GM19035 (cell line): ENCODE results near the gene CSN2.

ENCODE experiments used
- ATAC-seq: cut with Tn5 transposase; IDR thresholded peaks from one replicate; pipeline ENCODE4 v1.9.1; 2021; ENCODE audit not compliant: unreplicated experiment

Gene CSN2

DNA sequence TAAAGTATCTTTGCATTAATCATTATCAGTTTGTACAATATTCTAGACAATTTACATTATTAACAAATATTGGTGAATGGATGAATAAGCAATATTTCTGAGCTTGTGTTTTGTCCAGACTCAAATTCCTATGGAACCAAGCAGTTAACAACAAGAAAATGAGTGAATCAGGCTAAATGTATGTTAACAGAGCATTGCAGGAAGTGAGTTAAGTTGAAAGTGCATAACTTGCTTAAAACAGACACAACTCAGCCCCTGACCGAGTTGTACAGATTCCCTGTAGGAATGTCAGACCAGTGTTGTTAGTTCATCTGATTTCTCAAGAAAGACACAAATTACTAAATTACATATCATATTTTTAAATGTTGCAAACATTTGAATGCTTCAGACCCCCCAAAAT, 58.4 kb downstream of the CSN2 start:
- ATAC-seq: no peak
